Inflammatory macrophage treated with lipopolysaccharide for 1 hour (primary cell): ENCODE measurements around the gene PODXL2.
A peak's percentile ranks its signal among the peaks of the same experiment; 100 is the strongest.

Experiments used
- DNase-seq, 2 donors: peaks; one replicate each; pipeline ENCODE4 v3.0.0-alpha.2; 2020 to 2022

PODXL2 gene

DNA sequence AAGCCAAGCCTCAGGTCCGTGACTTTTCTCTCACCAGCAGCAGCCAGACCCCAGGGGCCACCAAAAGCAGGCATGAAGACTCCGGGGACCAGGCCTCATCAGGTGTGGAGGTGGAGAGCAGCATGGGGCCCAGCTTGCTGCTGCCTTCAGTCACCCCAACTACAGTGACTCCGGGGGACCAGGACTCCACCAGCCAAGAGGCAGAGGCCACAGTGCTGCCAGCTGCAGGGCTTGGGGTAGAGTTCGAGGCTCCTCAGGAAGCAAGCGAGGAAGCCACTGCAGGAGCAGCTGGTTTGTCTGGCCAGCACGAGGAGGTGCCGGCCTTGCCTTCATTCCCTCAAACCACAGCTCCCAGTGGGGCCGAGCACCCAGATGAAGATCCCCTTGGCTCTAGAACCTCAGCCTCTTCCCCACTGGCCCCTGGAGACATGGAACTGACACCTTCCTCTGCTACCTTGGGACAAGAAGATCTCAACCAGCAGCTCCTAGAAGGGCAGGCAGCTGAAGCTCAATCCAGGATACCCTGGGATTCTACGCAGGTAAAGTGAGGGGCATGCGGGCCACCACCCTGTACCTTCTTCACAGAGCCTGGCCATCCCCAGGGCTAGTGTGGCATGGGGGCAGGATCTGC is 31.8 kb downstream of the PODXL2 start:
- DNase-seq: no peak

GRCh38 chr3:127661600-127661999 is 32.6 kb downstream of the PODXL2 start:
- no peak for DNase-seq

DNA sequence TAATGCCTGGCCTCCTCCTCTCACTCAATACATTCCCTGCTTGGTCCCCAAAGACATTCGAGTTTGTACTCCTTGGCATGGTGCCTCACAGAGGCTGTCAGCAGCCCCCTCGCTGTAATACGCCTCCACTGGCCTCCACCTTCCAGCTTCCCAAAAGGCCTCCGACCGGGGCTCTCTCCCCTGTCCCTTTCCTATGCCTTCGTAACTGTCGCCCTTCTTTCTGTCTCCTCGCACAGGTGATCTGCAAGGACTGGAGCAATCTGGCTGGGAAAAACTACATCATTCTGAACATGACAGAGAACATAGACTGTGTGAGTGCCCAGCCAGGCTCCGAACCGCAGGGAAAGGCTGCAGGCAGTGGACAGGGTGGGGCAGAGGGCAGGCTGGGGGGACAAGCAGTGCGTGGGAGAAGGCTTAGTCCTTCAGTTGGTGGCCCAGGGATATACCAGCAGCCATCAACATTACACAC is 33.0 kb downstream of the PODXL2 start:
- DNase-seq: no peak

- no peak for DNase-seq
Observed at GRCh38 chr3:127663151-127663550, 34.2 kb downstream of the PODXL2 start.

- DNase-seq: no peak
Observed at GRCh38 chr3:127665165-127665564, 36.2 kb downstream of the PODXL2 start.

GRCh38 chr3:127665586-127665985 is 36.6 kb downstream of the PODXL2 start:
- no peak for DNase-seq

DNA sequence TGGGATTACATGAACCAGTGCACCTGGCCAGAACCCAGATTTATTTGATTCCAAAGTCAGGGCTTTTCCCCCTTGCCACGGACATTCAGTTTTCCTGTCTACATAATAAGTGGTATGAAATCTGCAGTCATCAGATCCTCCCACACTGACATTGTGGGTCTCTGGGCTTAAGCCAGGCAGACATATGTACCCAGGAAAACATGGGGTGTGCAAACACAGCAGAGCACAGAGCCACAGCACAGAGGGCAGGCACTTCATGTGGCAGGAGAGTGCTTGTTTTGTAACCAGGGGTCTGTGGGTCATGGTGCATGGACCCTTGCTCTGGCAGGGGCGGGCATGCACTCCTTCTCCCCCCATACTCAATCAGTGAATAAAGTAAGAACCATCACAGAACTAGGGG is 37.7 kb downstream of the PODXL2 start:
- DNase-seq: no peak

GRCh38 chr3:127667119-127667681 is 38.2 kb downstream of the PODXL2 start:
- no peak for DNase-seq

- no peak for DNase-seq
Observed at GRCh38 chr3:127668906-127669305, 39.9 kb downstream of the PODXL2 start.

- no peak for DNase-seq
Observed at GRCh38 chr3:127669541-127670228, 40.7 kb downstream of the PODXL2 start.

- DNase-seq: no peak
Observed at GRCh38 chr3:127670229-127670559, 41.2 kb downstream of the PODXL2 start.

- no peak for DNase-seq
Observed at GRCh38 chr3:127670761-127671522, 42.0 kb downstream of the PODXL2 start.

- no peak for DNase-seq
Observed at GRCh38 chr3:127671523-127672428, 42.8 kb downstream of the PODXL2 start.

DNA sequence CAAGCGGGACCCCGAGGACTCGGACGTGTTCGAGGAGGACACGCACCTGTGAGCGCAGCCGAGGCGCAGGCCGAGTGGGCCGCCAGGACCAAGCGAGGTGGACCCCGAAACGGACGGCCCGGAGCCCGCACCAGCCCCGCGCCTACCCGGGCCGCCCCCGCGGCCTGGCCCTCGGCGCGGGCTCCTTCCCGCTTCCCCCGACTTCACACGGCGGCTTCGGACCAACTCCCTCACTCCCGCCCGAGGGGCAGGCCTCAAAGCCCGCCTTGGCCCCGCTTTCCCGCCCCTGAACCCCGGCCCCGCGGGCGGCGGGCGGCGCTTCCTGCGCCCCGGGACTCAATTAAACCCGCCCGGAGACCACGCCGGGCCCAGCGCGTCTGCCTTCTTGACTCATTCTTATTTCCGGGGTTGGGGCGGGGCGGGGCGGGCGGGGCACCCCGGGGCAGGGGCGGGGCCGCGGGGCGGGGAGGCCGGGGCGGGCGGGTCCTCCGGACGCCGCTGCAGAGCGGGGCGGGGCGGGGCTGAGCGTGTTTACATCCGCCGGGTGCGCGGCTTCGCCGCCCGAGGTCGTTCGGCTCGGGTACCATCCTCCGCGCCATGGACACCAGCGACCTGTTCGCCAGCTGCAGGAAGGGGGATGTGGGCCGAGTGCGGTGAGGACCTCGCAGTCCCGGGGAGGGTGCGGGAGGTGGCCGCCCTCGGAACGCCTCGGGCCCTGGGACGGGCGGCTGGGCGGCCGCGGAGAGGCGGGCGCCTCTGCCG is 43.6 kb downstream of the PODXL2 start, which contains the start of gene ABTB1:
Gene ABTB1, plus strand, starts transcription at position 524 of the 762 bp plus-strand sequence. Its CDS starts 74 bp downstream, at position 598.
- DNase-seq: peak; percentile 69 to 78

DNA sequence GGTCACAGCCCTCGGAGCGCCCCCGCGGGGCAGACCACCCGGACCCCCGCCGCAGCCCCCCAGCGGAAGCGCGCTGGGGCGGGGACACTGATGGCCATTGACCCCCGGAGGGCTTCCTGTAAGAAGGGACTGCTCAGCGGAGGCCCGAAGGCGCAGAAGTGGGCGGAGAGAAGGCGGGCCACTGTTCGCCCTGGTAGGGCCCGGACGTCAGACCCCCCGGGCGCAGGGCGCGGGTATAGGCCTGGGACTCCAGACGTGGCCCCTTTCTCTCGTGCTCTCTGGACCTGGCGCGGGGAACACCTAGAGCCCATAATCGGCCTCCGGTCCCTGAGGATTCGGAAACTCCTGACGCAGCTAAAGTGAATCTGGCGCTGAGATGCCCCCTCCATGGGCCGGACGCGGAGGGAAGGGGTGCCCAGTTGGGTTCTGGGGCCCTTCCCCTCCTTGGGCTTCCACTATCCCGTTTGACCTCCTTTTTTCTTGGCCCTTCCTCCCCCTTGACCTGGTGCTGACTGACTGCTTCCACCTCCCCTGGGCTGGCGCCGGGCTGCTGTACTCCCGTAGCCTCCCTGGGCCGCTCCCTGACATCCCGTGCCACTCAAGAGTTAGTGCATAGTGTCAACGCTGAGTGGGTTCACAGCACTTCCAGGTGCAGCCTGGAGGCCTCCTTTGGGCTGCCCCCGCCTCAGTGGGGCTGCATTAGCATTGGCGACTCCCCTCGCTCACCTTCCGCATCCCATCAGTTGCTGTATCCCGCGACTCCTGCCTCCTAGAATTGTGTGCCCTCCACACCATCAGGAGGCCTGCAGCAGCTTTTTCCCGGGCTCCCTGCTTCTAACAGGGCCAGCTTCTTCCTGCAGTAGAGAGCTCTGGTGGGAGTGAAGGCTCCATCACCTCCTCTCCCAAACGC is 44.5 kb downstream of the PODXL2 start:
- DNase-seq: no peak

- no peak for DNase-seq
Observed at GRCh38 chr3:127674101-127674721, 45.2 kb downstream of the PODXL2 start.

- DNase-seq: no peak
Observed at GRCh38 chr3:127674790-127675189, 45.8 kb downstream of the PODXL2 start.

DNA sequence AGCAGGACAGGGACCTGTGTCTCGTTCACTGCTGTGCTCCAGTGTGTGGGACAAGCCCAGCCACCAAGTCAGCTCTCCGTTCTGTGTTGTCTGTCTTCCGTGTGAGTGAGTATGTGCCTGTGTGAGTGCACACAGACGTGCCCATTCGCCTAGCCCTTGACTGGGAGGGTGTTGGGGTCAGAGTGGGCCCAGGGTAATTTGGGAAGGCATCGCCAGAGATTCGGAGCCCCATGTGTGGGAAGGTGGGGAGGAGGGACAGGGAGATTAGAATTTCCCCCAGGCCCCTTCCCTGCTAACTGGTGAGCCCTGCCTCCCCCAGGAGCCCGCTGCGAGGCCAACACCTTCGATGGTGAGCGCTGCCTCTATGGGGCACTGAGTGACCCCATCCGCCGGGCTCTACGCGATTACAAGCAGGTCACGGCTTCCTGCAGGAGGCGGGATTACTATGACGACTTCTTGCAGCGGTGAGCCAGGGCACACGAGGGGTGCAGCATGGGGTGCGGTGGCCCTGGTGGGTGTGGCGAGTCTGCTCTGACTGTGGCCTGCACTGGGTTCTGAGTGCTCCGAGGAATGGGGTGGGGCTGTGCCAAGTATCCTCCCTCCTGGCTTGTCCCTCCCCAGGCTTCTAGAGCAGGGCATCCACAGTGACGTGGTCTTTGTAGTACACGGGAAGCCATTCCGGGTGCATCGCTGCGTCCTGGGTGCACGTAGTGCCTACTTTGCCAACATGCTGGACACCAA is 46.8 kb downstream of the PODXL2 start:
- no peak for DNase-seq

- no peak for DNase-seq
Observed at GRCh38 chr3:127676456-127676855, 47.5 kb downstream of the PODXL2 start.
